Panc1 (cell line): Measurements from ENCODE around the gene SATB2. TPM values are rescaled to one million over a fixed set of nuclear protein-coding genes. Genes with fewer than 3 reads are reported as not detected.

Source experiments
- ATAC-seq: fragments of 200-7000 bp; cut with Tn5 transposase; 2 replicates; pipeline ENCODE4 v1.9.1; 2020; ENCODE audit warnings: mild to moderate bottlenecking, moderate library complexity
- BruUV-seq: library from RNA; stranded (reverse); fragments of 400-500 nt; replicated peaks from 2 replicates; lab custom pipeline; 2021; lab: Mats Ljungman, UMichigan
- CTCF ChIA-PET: fragments of 300-600 bp; sonication (Branson Sonifier 250); formaldehyde crosslinking; loops from one replicate; lab custom pipeline; 2022; ENCODE audit warnings: antibody characterized with exemption; lab: Charles Lee
- POLR2A ChIA-PET: fragments of 300-600 bp; sonication (Branson Sonifier 250); formaldehyde crosslinking; loops from one replicate; lab custom pipeline; 2022; ENCODE audit warnings: antibody characterized with exemption; lab: Charles Lee
- DNase-seq: peaks from one replicate; pipeline ENCODE4 v3.0.0-alpha.2; 2010; ENCODE audit warnings: low read depth, low spot score
- H3K27ac ChIP-seq: 2 replicates; pipeline ENCODE4 v1.5.1; 2011; ENCODE audit warnings: mild to moderate bottlenecking, low read length, inconsistent platforms
- H3K27me3 ChIP-seq: fragments of 200-500 bp; sonication (Bioruptor generic); 2 replicates; pipeline ENCODE4 v1.6.0; 2014; ENCODE audit warnings: low read length, inconsistent platforms; ENCODE audit not compliant: control insufficient read depth, insufficient read depth
- H3K36me3 ChIP-seq: fragments of 200-500 bp; sonication (Bioruptor generic); 2 replicates; pipeline ENCODE4 v1.5.1; 2014; ENCODE audit warnings: inconsistent platforms, mild to moderate bottlenecking, low read length, moderate library complexity; ENCODE audit not compliant: control insufficient read depth, insufficient read depth
- H3K4me1 ChIP-seq: 2 replicates; pipeline ENCODE4 v1.5.1; 2011; ENCODE audit warnings: inconsistent platforms, mild to moderate bottlenecking, low read length, moderate library complexity; ENCODE audit not compliant: control insufficient read depth, insufficient read depth
- H3K4me3 ChIP-seq, 2 experiments: 2 replicates each; pipeline ENCODE4 v1.5.1; 2011 to 2012; ENCODE audit warnings: low read depth in 2 of 2, low read length in 2 of 2, mild to moderate bottlenecking in 2 of 2, inconsistent platforms in 1 of 2, moderate library complexity in 1 of 2
- H3K9me3 ChIP-seq: fragments of 200-500 bp; sonication (Bioruptor generic); 2 replicates; pipeline ENCODE4 v1.5.1; 2014; ENCODE audit warnings: low read depth, mild to moderate bottlenecking, inconsistent platforms, low read length, moderate library complexity; ENCODE audit not compliant: control insufficient read depth, insufficient read depth
- POLR2AphosphoS5 ChIP-seq: IDR thresholded peaks from 2 replicates; pipeline ENCODE4 v1.6.1; 2012; ENCODE audit warnings: mild to moderate bottlenecking, low read depth, low read length, moderate library complexity
- SIN3A ChIP-seq: IDR thresholded peaks from 2 replicates; pipeline ENCODE4 v1.6.1; 2012; ENCODE audit warnings: low read depth, mild to moderate bottlenecking, low read length, moderate library complexity, borderline replicate concordance; ENCODE audit not compliant: insufficient read depth
- TCF7L2 ChIP-seq: IDR thresholded peaks from 2 replicates; pipeline ENCODE4 v1.6.1; 2011; ENCODE audit warnings: mild to moderate bottlenecking, low read depth, low read length, inconsistent platforms
- in situ Hi-C: cut with HindIII; loops from 2 replicates; pipeline ENCODE4 v1.10.0; 2016; ENCODE audit warnings: low sequenced_read_pairs, low pct_unique_long_range_greater_than_20kb
- intact Hi-C: fragments of 100-400 bp; cut with micrococcal nuclease; formaldehyde crosslinking; loops from one replicate; pipeline ENCODE4 v1.10.0; 2022; ENCODE audit not compliant: unreplicated experiment
- total RNA-seq: library from RNA; stranded (reverse); gene quantifications from one replicate; pipeline ENCODE4 v1.2.1, GENCODE V29; 2021; ENCODE audit not compliant: unreplicated experiment
- TF ChIP-seq, protein P1 (sequence below): fragments of 450-650 bp; IDR thresholded peaks from 2 replicates; pipeline ENCODE4 v1.5.1; 2017; ENCODE audit warnings: mild to moderate bottlenecking
- TF ChIP-seq, protein P2 (sequence below), 2 experiments: IDR thresholded peaks; 2 replicates each; pipeline ENCODE4 v1.6.1; 2011 to 2012; ENCODE audit warnings: low read depth in 2 of 2, control low read depth in 1 of 2, low read length in 1 of 2, mild to moderate bottlenecking in 1 of 2, moderate library complexity in 1 of 2; ENCODE audit not compliant: insufficient read depth in 1 of 2

The SATB2 gene
- total RNA-seq, 1 experiment from 2014 or later, result 43.2 TPM

- Histone ChIP-seq H3K27me3 (no peaks in the 10 kb centered on the region), H3K9me3 (no peaks in the 10 kb centered on the region), H3K27ac (peak overlapping the region; percentile 99), H3K4me1 (peaks cover 23% of the 10 kb centered on the region; the same call in 1 of the 2 replicates), H3K4me3 (peak overlapping the region; percentile 68 to 94), H3K36me3 (peaks cover 10% of the 10 kb centered on the region; the same call in 1 of the 2 replicates)
- DNase-seq (no peak), ATAC-seq (peak; percentile 42)
- no peak for TF ChIP-seq TCF7L2
- TF ChIP-seq, protein P1, sequence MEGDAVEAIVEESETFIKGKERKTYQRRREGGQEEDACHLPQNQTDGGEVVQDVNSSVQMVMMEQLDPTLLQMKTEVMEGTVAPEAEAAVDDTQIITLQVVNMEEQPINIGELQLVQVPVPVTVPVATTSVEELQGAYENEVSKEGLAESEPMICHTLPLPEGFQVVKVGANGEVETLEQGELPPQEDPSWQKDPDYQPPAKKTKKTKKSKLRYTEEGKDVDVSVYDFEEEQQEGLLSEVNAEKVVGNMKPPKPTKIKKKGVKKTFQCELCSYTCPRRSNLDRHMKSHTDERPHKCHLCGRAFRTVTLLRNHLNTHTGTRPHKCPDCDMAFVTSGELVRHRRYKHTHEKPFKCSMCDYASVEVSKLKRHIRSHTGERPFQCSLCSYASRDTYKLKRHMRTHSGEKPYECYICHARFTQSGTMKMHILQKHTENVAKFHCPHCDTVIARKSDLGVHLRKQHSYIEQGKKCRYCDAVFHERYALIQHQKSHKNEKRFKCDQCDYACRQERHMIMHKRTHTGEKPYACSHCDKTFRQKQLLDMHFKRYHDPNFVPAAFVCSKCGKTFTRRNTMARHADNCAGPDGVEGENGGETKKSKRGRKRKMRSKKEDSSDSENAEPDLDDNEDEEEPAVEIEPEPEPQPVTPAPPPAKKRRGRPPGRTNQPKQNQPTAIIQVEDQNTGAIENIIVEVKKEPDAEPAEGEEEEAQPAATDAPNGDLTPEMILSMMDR, result no peak
- TF ChIP-seq SIN3A, result peak; percentile 93; the same call in 1 of the 2 replicates
- TF ChIP-seq, protein P2, sequence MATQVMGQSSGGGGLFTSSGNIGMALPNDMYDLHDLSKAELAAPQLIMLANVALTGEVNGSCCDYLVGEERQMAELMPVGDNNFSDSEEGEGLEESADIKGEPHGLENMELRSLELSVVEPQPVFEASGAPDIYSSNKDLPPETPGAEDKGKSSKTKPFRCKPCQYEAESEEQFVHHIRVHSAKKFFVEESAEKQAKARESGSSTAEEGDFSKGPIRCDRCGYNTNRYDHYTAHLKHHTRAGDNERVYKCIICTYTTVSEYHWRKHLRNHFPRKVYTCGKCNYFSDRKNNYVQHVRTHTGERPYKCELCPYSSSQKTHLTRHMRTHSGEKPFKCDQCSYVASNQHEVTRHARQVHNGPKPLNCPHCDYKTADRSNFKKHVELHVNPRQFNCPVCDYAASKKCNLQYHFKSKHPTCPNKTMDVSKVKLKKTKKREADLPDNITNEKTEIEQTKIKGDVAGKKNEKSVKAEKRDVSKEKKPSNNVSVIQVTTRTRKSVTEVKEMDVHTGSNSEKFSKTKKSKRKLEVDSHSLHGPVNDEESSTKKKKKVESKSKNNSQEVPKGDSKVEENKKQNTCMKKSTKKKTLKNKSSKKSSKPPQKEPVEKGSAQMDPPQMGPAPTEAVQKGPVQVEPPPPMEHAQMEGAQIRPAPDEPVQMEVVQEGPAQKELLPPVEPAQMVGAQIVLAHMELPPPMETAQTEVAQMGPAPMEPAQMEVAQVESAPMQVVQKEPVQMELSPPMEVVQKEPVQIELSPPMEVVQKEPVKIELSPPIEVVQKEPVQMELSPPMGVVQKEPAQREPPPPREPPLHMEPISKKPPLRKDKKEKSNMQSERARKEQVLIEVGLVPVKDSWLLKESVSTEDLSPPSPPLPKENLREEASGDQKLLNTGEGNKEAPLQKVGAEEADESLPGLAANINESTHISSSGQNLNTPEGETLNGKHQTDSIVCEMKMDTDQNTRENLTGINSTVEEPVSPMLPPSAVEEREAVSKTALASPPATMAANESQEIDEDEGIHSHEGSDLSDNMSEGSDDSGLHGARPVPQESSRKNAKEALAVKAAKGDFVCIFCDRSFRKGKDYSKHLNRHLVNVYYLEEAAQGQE (IDR thresholded peaks at IDR 0.05; ENCODE audit: insufficient read depth in 1 of 2, low read depth in 2 of 2, low read length in 1 of 2), result no peak
- peak; percentile 70; the same call in 1 of the 2 replicates for TF ChIP-seq POLR2AphosphoS5
- ChIA-PET CTCF (interaction anchor here (0.7 kb wide), 1 partner anchor 27 kb away, joined by 7 read pairs; no protein-coding TSS in a partner anchor), POLR2A (no interaction called here)
- intact Hi-C loops, result no loop called here
- BruUV-seq, result no TSS peak
- in situ Hi-C loops, result no loop called here
Measured at GRCh38 chr2:199458009-199458805, 468 bp upstream of the SATB2 start.

- TF ChIP-seq SIN3A (no peak), TCF7L2 (no peak), POLR2AphosphoS5 (no peak)
- TF ChIP-seq, protein P1, result no peak
- TF ChIP-seq, protein P2 (IDR thresholded peaks at IDR 0.05; ENCODE audit: insufficient read depth in 1 of 2, low read depth in 2 of 2, low read length in 1 of 2), result no peak
- H3K27ac ChIP-seq, result peak overlapping the region; percentile 95
- ATAC-seq (peak; percentile 11), DNase-seq (no peak)
- POLR2A ChIA-PET, result no interaction called here
- no peaks in the 10 kb centered on the region for H3K9me3 ChIP-seq
- CTCF ChIA-PET, result no interaction called here
- peak overlapping the region; percentile 68 to 94 for H3K4me3 ChIP-seq
- H3K36me3 ChIP-seq, result peaks cover 19% of the 10 kb centered on the region; the same call in 1 of the 2 replicates
- no peaks in the 10 kb centered on the region for H3K27me3 ChIP-seq
- in situ Hi-C loops (no loop called here), intact Hi-C loops (no loop called here)
- H3K4me1 ChIP-seq, result peaks cover 27% of the 10 kb centered on the region
- TSS peak; percentile 24 for BruUV-seq
Measured at GRCh38 chr2:199456383-199457146, 1.2 kb downstream of the SATB2 start.
